H1 (cell line): ENCODE measurements around the gene ADSS1. TPM values are rescaled to one million over a fixed set of nuclear protein-coding genes. Genes with fewer than 3 reads are reported as not detected.

Experiments
- CTCF ChIA-PET: fragments of 300-600 bp; sonication (Branson Sonifier 250); formaldehyde crosslinking; loops from one replicate; lab custom pipeline; 2021; ENCODE audit not compliant: partially characterized antibody; lab: Charles Lee
- POLR2A ChIA-PET: fragments of 300-600 bp; sonication (Branson Sonifier 250); formaldehyde crosslinking; loops from one replicate; lab custom pipeline; 2021; ENCODE audit warnings: inconsistent platforms; ENCODE audit not compliant: partially characterized antibody; lab: Charles Lee
- DNase-seq, 2 experiments: peaks; one replicate each; pipeline versions ENCODE4 v3.0.0 to v3.0.0-alpha.2; 2010 to 2022; ENCODE audit warnings: low spot score in 2 of 2, low read depth in 1 of 2, mixed read lengths in 1 of 2
- FAIRE-seq: peaks from 2 replicates; lab custom pipeline; 2011; peaks lifted over from hg19 to GRCh38; lab: Jason Lieb, UNC
- H2AFZ ChIP-seq: 2 replicates; pipeline ENCODE4 v1.8.1; 2012; ENCODE audit warnings: low read length, inconsistent platforms
- H2AK5ac ChIP-seq: 2 replicates; pipeline ENCODE4 v1.6.1; 2013; ENCODE audit warnings: low read depth, low read length
- H2BK120ac ChIP-seq: replicated peaks from 2 replicates; pipeline ENCODE3; 2013; ENCODE audit warnings: low read depth, low read length, inconsistent platforms
- H2BK12ac ChIP-seq: 2 replicates; pipeline ENCODE4 v1.6.1; 2013; ENCODE audit warnings: low read depth, low read length
- H2BK15ac ChIP-seq: 2 replicates; pipeline ENCODE4 v1.6.1; 2013; ENCODE audit warnings: low read length
- H2BK20ac ChIP-seq: 2 replicates; pipeline ENCODE4 v1.6.1; 2013; ENCODE audit warnings: low read length
- H2BK5ac ChIP-seq: 2 replicates; pipeline ENCODE4 v1.6.1; 2013; ENCODE audit warnings: low read depth, low read length
- H3K14ac ChIP-seq: 2 replicates; pipeline ENCODE4 v1.6.1; 2013; ENCODE audit warnings: inconsistent platforms; ENCODE audit not compliant: insufficient read length
- H3K18ac ChIP-seq: 2 replicates; pipeline ENCODE4 v1.6.1; 2013; ENCODE audit warnings: low read length; ENCODE audit errors: extremely low read depth
- H3K23ac ChIP-seq: 2 replicates; pipeline ENCODE4 v1.6.1; 2013; ENCODE audit warnings: inconsistent platforms; ENCODE audit not compliant: insufficient read length
- H3K23me2 ChIP-seq: 2 replicates; pipeline ENCODE4 v1.6.1; 2013; ENCODE audit warnings: low read depth, low read length
- H3K27ac ChIP-seq: 2 replicates; pipeline ENCODE4 v1.6.1; 2011; ENCODE audit warnings: low read depth, low read length, inconsistent platforms
- H3K27me3 ChIP-seq, 4 experiments: replicated peaks in 1 of 4; 1 replicate in 1 of 4; 2 replicates in 3 of 4; pipeline versions ENCODE4 v1.6.1 to v1.8.1; 2011 to 2013; ENCODE audit warnings: low read length in 3 of 4, mild to moderate bottlenecking in 3 of 4, inconsistent platforms in 2 of 4, mixed read lengths in 2 of 4, moderate library complexity in 1 of 4; ENCODE audit not compliant: control insufficient read depth in 3 of 4, insufficient read depth in 3 of 4; ENCODE audit errors: extremely low read depth in 1 of 4
- H3K36me3 ChIP-seq, 4 experiments: 2 replicates each; pipeline versions ENCODE4 v1.6.1 to v1.8.1; 2011 to 2013; ENCODE audit warnings: mild to moderate bottlenecking in 4 of 4, low read length in 3 of 4, moderate library complexity in 2 of 4, control low read depth in 1 of 4, inconsistent platforms in 1 of 4; ENCODE audit not compliant: insufficient read depth in 4 of 4, control insufficient read depth in 2 of 4
- H3K4ac ChIP-seq: replicated peaks from 2 replicates; pipeline ENCODE3; 2013; ENCODE audit warnings: low read length, low read depth, mixed read lengths, inconsistent platforms; ENCODE audit not compliant: insufficient read length
- H3K4me1 ChIP-seq, 4 experiments: replicated peaks in 1 of 4; 1 replicate in 1 of 4; 2 replicates in 3 of 4; pipeline versions ENCODE4 v1.6.1 to v1.8.1; 2011 to 2013; ENCODE audit warnings: low read length in 3 of 4, inconsistent platforms in 2 of 4, mixed read lengths in 1 of 4; ENCODE audit not compliant: insufficient read depth in 4 of 4, control insufficient read depth in 3 of 4
- H3K4me2 ChIP-seq, 2 experiments: 2 replicates each; pipeline versions ENCODE4 v1.6.1 to v1.8.1; 2011 to 2013; ENCODE audit warnings: low read depth in 2 of 2, low read length in 2 of 2, control low read depth in 1 of 2, inconsistent platforms in 1 of 2, mild to moderate bottlenecking in 1 of 2; ENCODE audit not compliant: insufficient read depth in 1 of 2
- H3K4me3 ChIP-seq, 4 experiments: fragments of 200-600, 300-600 bp in 1 of 4; sonication (generic), shearing (Covaris generic), sonication (Bioruptor Twin) in 1 of 4; 2 replicates each; pipeline versions ENCODE4 v1.5.1 to v1.8.1; 2011 to 2016; ENCODE audit warnings: low read length in 4 of 4, low read depth in 3 of 4, control low read depth in 2 of 4, inconsistent platforms in 2 of 4, mild to moderate bottlenecking in 2 of 4, mixed read lengths in 1 of 4, moderate library complexity in 1 of 4; ENCODE audit not compliant: insufficient read depth in 2 of 4; ENCODE audit errors: extremely low read depth in 1 of 4
- H3K56ac ChIP-seq: replicated peaks from 2 replicates; pipeline ENCODE3; 2013; ENCODE audit warnings: low read depth, mild to moderate bottlenecking, mixed read lengths, low read length, inconsistent platforms; ENCODE audit not compliant: insufficient read length
- H3K79me1 ChIP-seq: 2 replicates; pipeline ENCODE4 v1.6.1; 2013; ENCODE audit warnings: low read depth, low read length, control low read depth
- H3K79me2 ChIP-seq, 2 experiments: 2 replicates each; pipeline versions ENCODE4 v1.6.1 to v1.8.1; 2012 to 2013; ENCODE audit warnings: low read length in 2 of 2, mild to moderate bottlenecking in 2 of 2, inconsistent platforms in 1 of 2; ENCODE audit not compliant: insufficient read depth in 2 of 2, control insufficient read depth in 1 of 2
- H3K9ac ChIP-seq, 4 experiments: replicated peaks in 1 of 4; 1 replicate in 1 of 4; 2 replicates in 3 of 4; pipeline versions ENCODE4 v1.6.1 to v1.8.1; 2011 to 2013; ENCODE audit warnings: low read depth in 3 of 4, low read length in 3 of 4, control low read depth in 2 of 4, mild to moderate bottlenecking in 2 of 4, moderate library complexity in 2 of 4, inconsistent platforms in 1 of 4; ENCODE audit errors: extremely low read depth in 1 of 4
- H3K9me3 ChIP-seq, 2 experiments: 2 replicates each; pipeline versions ENCODE4 v1.6.1 to v1.8.1; 2012 to 2013; ENCODE audit warnings: mild to moderate bottlenecking in 2 of 2, moderate library complexity in 2 of 2, control low read depth in 1 of 2, inconsistent platforms in 1 of 2, low read depth in 1 of 2, low read length in 1 of 2, mixed read lengths in 1 of 2; ENCODE audit not compliant: insufficient read depth in 2 of 2
- H4K20me1 ChIP-seq, 2 experiments: replicated peaks in 1 of 2; 2 replicates each; pipeline versions ENCODE3 to v1.8.1; 2011 to 2013; ENCODE audit warnings: inconsistent platforms in 2 of 2, low read length in 2 of 2, mild to moderate bottlenecking in 1 of 2; ENCODE audit not compliant: insufficient read depth in 2 of 2, control insufficient read depth in 1 of 2
- H4K5ac ChIP-seq: 2 replicates; pipeline ENCODE4 v1.6.1; 2013; ENCODE audit warnings: low read length, low read depth, mixed read lengths, inconsistent platforms; ENCODE audit not compliant: insufficient read length
- H4K8ac ChIP-seq: 2 replicates; pipeline ENCODE4 v1.8.0; 2013; ENCODE audit warnings: mild to moderate bottlenecking, moderate library complexity, low read length, inconsistent platforms; ENCODE audit not compliant: insufficient read depth; ENCODE audit errors: extremely low read depth
- H4K91ac ChIP-seq: replicated peaks from 2 replicates; pipeline ENCODE3; 2013; ENCODE audit warnings: low read length, mixed read lengths, inconsistent platforms; ENCODE audit not compliant: insufficient read length
- BACH1 ChIP-seq: IDR thresholded peaks from 2 replicates; pipeline ENCODE4 v1.6.1; 2012; ENCODE audit warnings: low read length, improper control_type of control experiment
- CHD2 ChIP-seq: IDR thresholded peaks from 2 replicates; pipeline ENCODE4 v1.6.1; 2012; ENCODE audit warnings: low read length, improper control_type of control experiment
- CTBP2 ChIP-seq: IDR thresholded peaks from 2 replicates; pipeline ENCODE4 v1.7.0; 2011; ENCODE audit warnings: borderline replicate concordance, mild to moderate bottlenecking, moderate library complexity, mixed read lengths, low read length; ENCODE audit not compliant: insufficient read depth, insufficient read length
- EZH2 ChIP-seq: fragments of 200-600 bp; sonication (generic); IDR thresholded peaks from 2 replicates; pipeline ENCODE4 v1.7.1; 2012; ENCODE audit warnings: low read depth, mild to moderate bottlenecking, moderate library complexity, low read length, inconsistent platforms; ENCODE audit not compliant: severe bottlenecking
- JUND ChIP-seq: IDR thresholded peaks from 2 replicates; pipeline ENCODE4 v1.6.1; 2011; ENCODE audit warnings: mild to moderate bottlenecking, improper control_type of control experiment, low read length
- KDM4A ChIP-seq: IDR thresholded peaks from one replicate; pipeline ENCODE4 v1.7.1; 2012; ENCODE audit warnings: low read depth, mild to moderate bottlenecking, moderate library complexity, low read length, inconsistent platforms; ENCODE audit not compliant: severe bottlenecking
- POU5F1 ChIP-seq: IDR thresholded peaks from 2 replicates; pipeline ENCODE4 v1.6.1; 2011; ENCODE audit warnings: low read depth, mild to moderate bottlenecking, low read length, moderate library complexity
- RBBP5 ChIP-seq: IDR thresholded peaks from 2 replicates; pipeline ENCODE4 v1.7.1; 2012; ENCODE audit warnings: low read depth, mild to moderate bottlenecking, inconsistent platforms, low read length, moderate library complexity, borderline replicate concordance
- RNF2 ChIP-seq: fragments of 200-900, 300-1000 bp; sonication (generic); IDR thresholded peaks from 2 replicates; pipeline ENCODE4 v1.7.1; 2016; ENCODE audit warnings: borderline replicate concordance, low read depth, mild to moderate bottlenecking, antibody characterized with exemption, low read length; ENCODE audit not compliant: poor library complexity, severe bottlenecking; ENCODE audit errors: missing control alignments
- TAF7 ChIP-seq: optimal IDR thresholded peaks from 2 replicates; pipeline ENCODE3; 2011; ENCODE audit warnings: low read depth, mild to moderate bottlenecking, inconsistent platforms, low read length, moderate library complexity, borderline replicate concordance
- WGBS, 2 experiments: shearing (Covaris generic) in 1 of 2; methylation state at CpG; one replicate each; pipeline versions ENCODE4 v1.1.6 to v1.1.7; 2013 to 2015; ENCODE audit warnings: low lambda C conversion rate in 2 of 2, mixed read lengths in 2 of 2, inconsistent platforms in 1 of 2, low coverage in 1 of 2, missing lambda C conversion rate in 1 of 2; ENCODE audit not compliant: insufficient replicate concordance in 2 of 2, insufficient coverage in 1 of 2, insufficient read length in 1 of 2; ENCODE audit errors: extremely low coverage in 1 of 2, missing lambda C conversion rate in 1 of 2; 5-methylcytosine and 5-hydroxymethylcytosine counted together
- polyA plus RNA-seq, 7 experiments: library from polyadenylated mRNA; depleted of rRNA in 3 of 7; stranded (reverse) in 5 of 7; unstranded in 2 of 7; fragments of >200 nt in 5 of 7; fragments of 200-250 nt in 2 of 7; gene quantifications; 1 replicate in 5 of 7; 2 replicates in 1 of 7; 4 replicates in 1 of 7; pipeline versions ENCODE4 v1.2.1 to v1.2.3, GENCODE V29; 2011 to 2013; ENCODE audit warnings: missing spikeins in 2 of 7, mixed read lengths in 2 of 7
- total RNA-seq: library from RNA; stranded (reverse); fragmentation: NEBNext Ultra II Directional; extraction: Animal tissue kit (Norgen Biotek cat#: 25700); gene quantifications from 2 replicates; pipeline ENCODE4 v1.2.1, GENCODE V29; 2021
- TF ChIP-seq, protein P1 (sequence below): IDR thresholded peaks from 2 replicates; pipeline ENCODE4 v1.6.1; 2012; ENCODE audit warnings: low read length, inconsistent platforms

Gene ADSS1
- total and polyA plus RNA-seq, 2 of the 8 experiments (the other 6 are each of a cell fraction or from before 2014, with no cell fraction given) = 7.1 to 7.9 TPM

DNA sequence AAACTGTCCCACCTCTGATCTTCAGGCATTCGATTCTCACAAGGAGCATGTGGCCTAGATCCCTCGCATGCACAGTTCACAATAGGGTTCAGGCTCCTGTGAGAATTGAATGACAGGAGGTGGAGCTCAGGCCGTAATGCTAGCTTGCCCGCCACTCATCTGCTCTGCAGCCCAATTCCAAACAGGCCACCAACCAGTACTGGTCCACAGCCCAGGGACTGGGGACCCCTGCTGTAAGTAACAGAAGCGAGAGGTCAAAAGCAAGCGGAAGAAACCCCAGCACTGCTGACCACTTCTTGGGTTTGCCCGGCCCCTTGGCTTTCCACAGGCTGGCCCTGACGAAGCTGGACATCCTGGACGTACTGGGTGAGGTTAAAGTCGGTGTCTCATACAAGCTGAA lies 20.5 kb downstream of the ADSS1 start:
- DNase-seq (no peak), FAIRE-seq (no peak)
- H3K27ac ChIP-seq = no peak overlapping the region
- H2BK5ac ChIP-seq = no peak overlapping the region
- H3K56ac ChIP-seq = no peak overlapping the region
- ChIA-PET CTCF (interaction anchor here (1.1 to 4.3 kb wide), 3 partner anchors 12 to 31 kb away, joined by 3 to 18 read pairs (median 7); no protein-coding TSS in a partner anchor), POLR2A (interaction anchor here (1.1 to 1.9 kb wide), 4 partner anchors 9 to 19 kb away, joined by 3 to 6 read pairs (median 4); no protein-coding TSS in a partner anchor)
- H4K20me1 ChIP-seq = peaks cover 0 to 6% of the 10 kb centered on the region in 2 experiments
- H3K9me3 ChIP-seq = no peaks in the 10 kb centered on the region; a peak in 1 of 4 replicates
- H3K4ac ChIP-seq = no peak overlapping the region
- H3K4me2 ChIP-seq = no peak overlapping the region
- H2AFZ ChIP-seq = no peak overlapping the region
- H3K4me3 ChIP-seq = no peak overlapping the region
- H2BK12ac ChIP-seq = no peak overlapping the region
- H4K91ac ChIP-seq = no peak overlapping the region
- H3K4me1 ChIP-seq = peaks cover 0 to 4% (median under 1%) of the 10 kb centered on the region in 4 experiments; a peak in 2 of 7 replicates
- H3K23me2 ChIP-seq = no peaks in the 10 kb centered on the region
- H3K79me2 ChIP-seq = no peaks in the 10 kb centered on the region
- no peak overlapping the region for H3K23ac ChIP-seq
- peaks cover 0 to 4% (median 0%) of the 10 kb centered on the region in 4 experiments; a peak in 1 of 8 replicates for H3K36me3 ChIP-seq
- no peak overlapping the region for H3K14ac ChIP-seq
- no peak overlapping the region for H2BK20ac ChIP-seq
- H3K79me1 ChIP-seq = no peaks in the 10 kb centered on the region
- WGBS, 2 experiments = 77% methylated on average over 10 of the region's 10 CpGs; no CpG with 5 or more reads in 1 of the 2 experiments
- H3K18ac ChIP-seq = no peak overlapping the region
- H2AK5ac ChIP-seq = no peak overlapping the region
- H4K8ac ChIP-seq = no peak overlapping the region
- H3K9ac ChIP-seq = no peak overlapping the region
- H2BK120ac ChIP-seq = no peak overlapping the region
- no peak overlapping the region for H4K5ac ChIP-seq
- no peak overlapping the region for H2BK15ac ChIP-seq
- H3K27me3 ChIP-seq = peaks cover 0 to 2% (median 0%) of the 10 kb centered on the region in 4 experiments; a peak in 1 of 7 replicates
- TF ChIP-seq RBBP5 = no peak
- TF ChIP-seq, protein P1, sequence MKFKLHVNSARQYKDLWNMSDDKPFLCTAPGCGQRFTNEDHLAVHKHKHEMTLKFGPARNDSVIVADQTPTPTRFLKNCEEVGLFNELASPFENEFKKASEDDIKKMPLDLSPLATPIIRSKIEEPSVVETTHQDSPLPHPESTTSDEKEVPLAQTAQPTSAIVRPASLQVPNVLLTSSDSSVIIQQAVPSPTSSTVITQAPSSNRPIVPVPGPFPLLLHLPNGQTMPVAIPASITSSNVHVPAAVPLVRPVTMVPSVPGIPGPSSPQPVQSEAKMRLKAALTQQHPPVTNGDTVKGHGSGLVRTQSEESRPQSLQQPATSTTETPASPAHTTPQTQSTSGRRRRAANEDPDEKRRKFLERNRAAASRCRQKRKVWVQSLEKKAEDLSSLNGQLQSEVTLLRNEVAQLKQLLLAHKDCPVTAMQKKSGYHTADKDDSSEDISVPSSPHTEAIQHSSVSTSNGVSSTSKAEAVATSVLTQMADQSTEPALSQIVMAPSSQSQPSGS = no peak
- no peak for TF ChIP-seq KDM4A
- no peak for TF ChIP-seq CTBP2
- no peak for TF ChIP-seq EZH2
- no peak for TF ChIP-seq POU5F1
- no peak for TF ChIP-seq CHD2
- no peak for TF ChIP-seq JUND
- TF ChIP-seq TAF7 = no peak
- TF ChIP-seq BACH1 = no peak
- no peak for TF ChIP-seq RNF2
